ENCODE data around the gene MBOAT2.

MBOAT2 gene

GRCh38 chr2:8821276-8822217 is 181.9 kb downstream of the MBOAT2 start:
- peak; percentile 31 for DNase-seq (ENCODE audit: low spot score)

GRCh38 chr2:8819948-8820347 is 183.5 kb downstream of the MBOAT2 start:
- DNase-seq (ENCODE audit: low spot score): no peak

GRCh38 chr2:8819194-8819593 is 184.3 kb downstream of the MBOAT2 start:
- no peak for DNase-seq (ENCODE audit: low spot score)

GRCh38 chr2:8817221-8817620 is 186.3 kb downstream of the MBOAT2 start:
- DNase-seq (ENCODE audit: low spot score): no peak

GRCh38 chr2:8806885-8807704 is 196.4 kb downstream of the MBOAT2 start:
- DNase-seq (ENCODE audit: low spot score): no peak

GRCh38 chr2:8805278-8806210 is 197.9 kb downstream of the MBOAT2 start:
- DNase-seq (ENCODE audit: low spot score): no peak

GRCh38 chr2:8803658-8804379 is 199.7 kb downstream of the MBOAT2 start:
- DNase-seq (ENCODE audit: low spot score): peak; percentile 26

GRCh38 chr2:8802741-8803140 is 200.7 kb downstream of the MBOAT2 start:
- DNase-seq (ENCODE audit: low spot score): no peak
